SK-N-SH (cell line): Measurements from ENCODE around the gene CCNA2. TPM values are rescaled to one million over a fixed set of nuclear protein-coding genes. Genes with fewer than 3 reads are reported as not detected.

Experiments
- CTCF ChIA-PET: fragments of 300-600, 350-600 bp; formaldehyde crosslinking; extraction: SDS; loops from one replicate; lab custom pipeline; 2021; lab: Yijun Ruan, JAX
- POLR2A ChIA-PET: fragments of 350-600 bp; sonication (Branson Sonifier 250); formaldehyde crosslinking; extraction: SDS; loops from one replicate; lab custom pipeline; 2020; ENCODE audit warnings: antibody characterized with exemption, inconsistent platforms; lab: Yijun Ruan, JAX
- DNase-seq: peaks from one replicate; pipeline ENCODE4 v3.0.0; 2012
- H2AFZ ChIP-seq: fragments of 200-600 bp; sonication (generic); 2 replicates; pipeline ENCODE4 v1.8.1; 2016; ENCODE audit warnings: antibody characterized with exemption, mild to moderate bottlenecking, low read depth
- H3F3A ChIP-seq: fragments of 200-600 bp; sonication (generic); replicated peaks from 2 replicates; pipeline ENCODE3; 2016; ENCODE audit warnings: antibody characterized with exemption, mild to moderate bottlenecking; ENCODE audit not compliant: insufficient read depth
- H3K27ac ChIP-seq, 2 experiments: fragments of 200-500 bp in 1 of 2; fragments of 200-600 bp in 1 of 2; sonication (Bioruptor generic) in 1 of 2; sonication (generic), shearing (Covaris generic) in 1 of 2; 2 replicates each; pipeline versions ENCODE4 v1.5.1 to v1.6.1; 2014 to 2016; ENCODE audit warnings: low read depth in 2 of 2, inconsistent platforms in 1 of 2, low read length in 1 of 2, mild to moderate bottlenecking in 1 of 2, mixed read lengths in 1 of 2
- H3K27me3 ChIP-seq: fragments of 200-600 bp; sonication (generic), shearing (Covaris generic); 2 replicates; pipeline ENCODE4 v1.6.1; 2016; ENCODE audit warnings: mixed run types; ENCODE audit not compliant: insufficient read depth
- H3K36me3 ChIP-seq, 2 experiments: fragments of 200-500 bp in 1 of 2; fragments of 200-600 bp in 1 of 2; sonication (Bioruptor generic) in 1 of 2; sonication (generic) in 1 of 2; replicated peaks in 1 of 2; 2 replicates each; pipeline versions ENCODE3 to v1.5.1; 2014 to 2016; ENCODE audit warnings: low read length in 1 of 2, mild to moderate bottlenecking in 1 of 2; ENCODE audit not compliant: insufficient read depth in 2 of 2, control insufficient read depth in 1 of 2
- H3K4me1 ChIP-seq, 2 experiments: fragments of 200-500 bp in 1 of 2; fragments of 200-600 bp in 1 of 2; sonication (Bioruptor generic) in 1 of 2; sonication (generic), shearing (Covaris generic) in 1 of 2; 2 replicates each; pipeline versions ENCODE4 v1.5.1 to v1.6.1; 2014 to 2016; ENCODE audit warnings: low read depth in 1 of 2, low read length in 1 of 2, mixed run types in 1 of 2; ENCODE audit not compliant: insufficient read depth in 2 of 2, control insufficient read depth in 1 of 2
- H3K4me2 ChIP-seq: fragments of 200-600 bp; sonication (generic), shearing (Covaris generic); 2 replicates; pipeline ENCODE4 v1.6.1; 2017; ENCODE audit warnings: mixed run types
- H3K4me3 ChIP-seq, 2 experiments: fragments of 200-500 bp in 1 of 2; fragments of 200-600 bp in 1 of 2; sonication (Bioruptor generic) in 1 of 2; sonication (generic), shearing (Covaris generic) in 1 of 2; 2 replicates each; pipeline versions ENCODE4 v1.5.1 to v1.8.1; 2014 to 2016; ENCODE audit warnings: low read depth in 2 of 2, inconsistent platforms in 1 of 2, low read length in 1 of 2, mild to moderate bottlenecking in 1 of 2, mixed read lengths in 1 of 2, moderate library complexity in 1 of 2
- H3K79me2 ChIP-seq: fragments of 200-600 bp; sonication (generic); 2 replicates; pipeline ENCODE4 v1.8.1; 2017; ENCODE audit warnings: mild to moderate bottlenecking; ENCODE audit not compliant: insufficient read depth
- H3K9ac ChIP-seq: fragments of 200-600 bp; sonication (generic); 2 replicates; pipeline ENCODE4 v1.6.1; 2017; ENCODE audit warnings: mixed run types
- H3K9me2 ChIP-seq: fragments of 200-600 bp; sonication (generic); 2 replicates; pipeline ENCODE4 v1.6.1; 2017; ENCODE audit warnings: mixed run types
- H3K9me3 ChIP-seq: fragments of 200-600 bp; sonication (generic); 2 replicates; pipeline ENCODE4 v1.6.1; 2017; ENCODE audit warnings: mixed run types, mild to moderate bottlenecking, moderate library complexity
- H4K20me1 ChIP-seq: fragments of 200-600 bp; sonication (generic); 2 replicates; pipeline ENCODE4 v1.6.1; 2017; ENCODE audit warnings: mild to moderate bottlenecking, mixed run types; ENCODE audit not compliant: insufficient read depth
- ELF1 ChIP-seq: IDR thresholded peaks from 2 replicates; pipeline ENCODE4 v1.4.0; 2012
- EZH2phosphoT487 ChIP-seq: fragments of 200-600 bp; sonication (generic); IDR thresholded peaks from 2 replicates; pipeline ENCODE4 v1.6.1; 2017; ENCODE audit warnings: low read depth, mixed run types, mild to moderate bottlenecking, antibody characterized with exemption, moderate library complexity, borderline replicate concordance
- FOSL2 ChIP-seq: IDR thresholded peaks from 2 replicates; pipeline ENCODE4 v1.4.0; 2012; ENCODE audit warnings: low read depth, mild to moderate bottlenecking, moderate library complexity, borderline replicate concordance
- FOXJ3 ChIP-seq: sonication (generic); formaldehyde crosslinking; IDR thresholded peaks from 2 replicates; pipeline ENCODE4 v1.5.1; 2020; ENCODE audit warnings: mild to moderate bottlenecking, missing genetic modification reagents
- FOXM1 ChIP-seq: IDR thresholded peaks from 2 replicates; pipeline ENCODE4 v1.4.0; 2012; ENCODE audit warnings: low read depth, mild to moderate bottlenecking
- GABPA ChIP-seq: IDR thresholded peaks from 2 replicates; pipeline ENCODE4 v1.4.0; 2012; ENCODE audit warnings: low read depth, mild to moderate bottlenecking
- MEF2A ChIP-seq: IDR thresholded peaks from 2 replicates; pipeline ENCODE4 v1.4.0; 2012; ENCODE audit warnings: low read depth, borderline replicate concordance
- MXI1 ChIP-seq: IDR thresholded peaks from 2 replicates; pipeline ENCODE4 v1.6.1; 2012; ENCODE audit warnings: mild to moderate bottlenecking, low read depth, low read length, improper control_type of control experiment
- POLR2AphosphoS5 ChIP-seq: IDR thresholded peaks from 2 replicates; pipeline ENCODE4 v1.6.1; 2012; ENCODE audit warnings: low read depth, low read length
- RAD21 ChIP-seq: IDR thresholded peaks from 2 replicates; pipeline ENCODE4 v1.6.1; 2012; ENCODE audit warnings: mild to moderate bottlenecking, low read length
- RCOR1 ChIP-seq: fragments of 150-350 bp; IDR thresholded peaks from 2 replicates; pipeline ENCODE4 v1.6.1; 2017; ENCODE audit warnings: antibody characterized with exemption, low read length
- REST ChIP-seq: IDR thresholded peaks from 2 replicates; pipeline ENCODE4 v1.6.1; 2012; ENCODE audit warnings: mild to moderate bottlenecking, low read depth, low read length, moderate library complexity
- RXRA ChIP-seq: IDR thresholded peaks from 2 replicates; pipeline ENCODE4 v1.4.0; 2012; ENCODE audit warnings: low read depth, mild to moderate bottlenecking, borderline replicate concordance
- SIN3A ChIP-seq: IDR thresholded peaks from 2 replicates; pipeline ENCODE4 v1.6.1; 2012; ENCODE audit warnings: low read depth, mild to moderate bottlenecking, low read length, moderate library complexity, borderline replicate concordance
- TAF1 ChIP-seq: IDR thresholded peaks from 2 replicates; pipeline ENCODE4 v1.6.1; 2012; ENCODE audit warnings: low read depth, mild to moderate bottlenecking, low read length, moderate library complexity, borderline replicate concordance
- YY1 ChIP-seq: IDR thresholded peaks from 2 replicates; pipeline ENCODE4 v1.4.0; 2012; ENCODE audit warnings: low read depth, mild to moderate bottlenecking
- WGBS: methylation state at CpG from one replicate; pipeline ENCODE4 v1.1.6; 2017; ENCODE audit warnings: low lambda C conversion rate; 5-methylcytosine and 5-hydroxymethylcytosine counted together
- polyA plus RNA-seq, 3 experiments: library from polyadenylated mRNA; depleted of rRNA; stranded (reverse); fragments of >200 nt; gene quantifications; 2 replicates each; pipeline ENCODE4 v1.2.3, GENCODE V29; 2012
- TF ChIP-seq, protein P1 (sequence below): fragments of 150-350 bp; IDR thresholded peaks from 2 replicates; pipeline ENCODE4 v1.6.1; 2017; ENCODE audit warnings: antibody characterized with exemption, low read length, low read depth, borderline replicate concordance
- TF ChIP-seq, protein P2 (sequence below): fragments of 200-600 bp; sonication (generic); IDR thresholded peaks from 2 replicates; pipeline ENCODE4 v1.6.1; 2017; ENCODE audit warnings: antibody characterized with exemption, mild to moderate bottlenecking, moderate library complexity
- TF ChIP-seq, protein P3 (sequence below): IDR thresholded peaks from 2 replicates; pipeline ENCODE4 v1.4.0; 2012; ENCODE audit warnings: low read depth, borderline replicate concordance

CCNA2 gene
- polyA plus RNA-seq, 1 of the 3 experiments (the other 2 are of a cell fraction) = 23.8 TPM

GRCh38 chr4:121823505-121824170 is at the start of gene CCNA2 (continued):
- TF ChIP-seq SIN3A (peak; percentile 100), EZH2phosphoT487 (no peak), RCOR1 (no peak), ELF1 (peak; percentile 49), FOXM1 (peak; percentile 100), MXI1 (peak; percentile 100), FOSL2 (no peak; the same call in 1 of the 2 replicates), YY1 (no peak)
- TF ChIP-seq, protein P1, sequence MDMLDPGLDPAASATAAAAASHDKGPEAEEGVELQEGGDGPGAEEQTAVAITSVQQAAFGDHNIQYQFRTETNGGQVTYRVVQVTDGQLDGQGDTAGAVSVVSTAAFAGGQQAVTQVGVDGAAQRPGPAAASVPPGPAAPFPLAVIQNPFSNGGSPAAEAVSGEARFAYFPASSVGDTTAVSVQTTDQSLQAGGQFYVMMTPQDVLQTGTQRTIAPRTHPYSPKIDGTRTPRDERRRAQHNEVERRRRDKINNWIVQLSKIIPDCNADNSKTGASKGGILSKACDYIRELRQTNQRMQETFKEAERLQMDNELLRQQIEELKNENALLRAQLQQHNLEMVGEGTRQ = no peak
- TF ChIP-seq, protein P2, sequence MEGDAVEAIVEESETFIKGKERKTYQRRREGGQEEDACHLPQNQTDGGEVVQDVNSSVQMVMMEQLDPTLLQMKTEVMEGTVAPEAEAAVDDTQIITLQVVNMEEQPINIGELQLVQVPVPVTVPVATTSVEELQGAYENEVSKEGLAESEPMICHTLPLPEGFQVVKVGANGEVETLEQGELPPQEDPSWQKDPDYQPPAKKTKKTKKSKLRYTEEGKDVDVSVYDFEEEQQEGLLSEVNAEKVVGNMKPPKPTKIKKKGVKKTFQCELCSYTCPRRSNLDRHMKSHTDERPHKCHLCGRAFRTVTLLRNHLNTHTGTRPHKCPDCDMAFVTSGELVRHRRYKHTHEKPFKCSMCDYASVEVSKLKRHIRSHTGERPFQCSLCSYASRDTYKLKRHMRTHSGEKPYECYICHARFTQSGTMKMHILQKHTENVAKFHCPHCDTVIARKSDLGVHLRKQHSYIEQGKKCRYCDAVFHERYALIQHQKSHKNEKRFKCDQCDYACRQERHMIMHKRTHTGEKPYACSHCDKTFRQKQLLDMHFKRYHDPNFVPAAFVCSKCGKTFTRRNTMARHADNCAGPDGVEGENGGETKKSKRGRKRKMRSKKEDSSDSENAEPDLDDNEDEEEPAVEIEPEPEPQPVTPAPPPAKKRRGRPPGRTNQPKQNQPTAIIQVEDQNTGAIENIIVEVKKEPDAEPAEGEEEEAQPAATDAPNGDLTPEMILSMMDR = no peak

DNA sequence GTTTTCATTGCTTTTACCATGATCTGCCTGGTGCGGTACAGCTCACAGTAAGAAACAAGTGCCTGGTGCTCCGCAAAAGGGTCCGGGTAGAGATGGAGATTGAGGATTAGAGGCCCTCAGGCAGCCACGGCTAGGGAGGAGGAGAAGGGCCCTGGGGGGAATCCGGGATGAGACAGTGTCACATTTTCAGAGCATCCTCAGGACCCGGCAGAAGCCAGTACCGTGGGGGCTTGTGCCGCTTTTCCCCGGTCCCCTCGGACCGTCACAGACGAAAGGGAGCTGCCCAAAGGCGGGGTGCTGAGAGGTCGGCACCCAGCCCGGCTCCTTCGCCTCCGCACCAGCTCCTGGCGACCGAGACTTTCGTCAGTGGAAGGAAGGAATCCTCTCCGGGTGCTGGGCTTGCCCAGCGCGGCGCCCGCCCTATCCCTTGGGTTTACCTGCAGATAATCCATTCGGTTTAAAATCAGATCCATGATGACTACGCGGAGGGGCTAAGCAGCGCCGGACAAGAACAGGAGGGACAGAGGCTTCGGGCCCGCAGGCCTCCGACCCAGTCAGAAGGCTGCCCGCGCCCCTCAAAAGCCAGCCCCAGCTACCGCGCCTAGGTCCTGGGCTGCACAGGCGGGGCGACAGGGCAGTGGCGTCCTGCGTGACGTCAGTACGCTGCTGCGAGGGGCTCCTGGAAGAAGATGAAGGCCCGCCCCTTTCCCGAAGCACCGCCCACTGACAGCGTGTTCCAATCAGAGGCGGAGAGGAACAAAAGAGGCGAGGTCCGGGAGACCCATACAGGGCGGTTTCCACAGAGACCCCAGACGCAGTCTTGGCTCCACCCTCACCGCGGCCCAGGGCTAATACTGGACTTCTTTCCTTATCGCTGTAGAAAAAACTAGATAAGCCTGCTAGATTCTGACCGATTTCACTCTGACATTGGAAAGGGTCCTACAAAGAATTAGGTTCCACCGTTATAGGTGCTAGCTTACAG is 46.4 kb upstream of the CCNA2 start, which contains the start of gene BBS7:
Gene BBS7 (minus strand): TSS at position 634 of the 982 bp plus-strand sequence. CDS start 161 bp downstream, at position 473.
- peak within 1 kb of the TSS; percentile 72 for H3K9ac ChIP-seq
- H2AFZ ChIP-seq = peak within 1 kb of the TSS; percentile 89
- peaks cover 3% of the 10 kb centered on the region for H3F3A ChIP-seq
- H3K4me2 ChIP-seq = peak within 1 kb of the TSS; percentile 75
- H3K4me3 ChIP-seq = peak within 1 kb of the TSS; percentile 77 to 82
- no peaks in the 10 kb centered on the region for H4K20me1 ChIP-seq
- H3K4me1 ChIP-seq = peaks cover 0 to 5% of the 10 kb centered on the region in 2 experiments; a peak in 2 of 4 replicates
- ChIA-PET CTCF (interaction anchor here (1.0 to 2.1 kb wide), 2 partner anchors 30 to 44 kb away, joined by 3 to 6 read pairs; no protein-coding TSS in a partner anchor), POLR2A (interaction anchor here (1.5 kb wide), 1 partner anchor 69 kb away, joined by 6 read pairs; the partner anchor contains the start of gene EXOSC9)
- peak within 1 kb of the TSS; percentile 73 to 89 for H3K27ac ChIP-seq
- no peaks in the 10 kb centered on the region for H3K27me3 ChIP-seq
- H3K36me3 ChIP-seq = peaks cover 14 to 29% of the 10 kb centered on the region in 2 experiments
- peaks cover 21% of the 10 kb centered on the region for H3K79me2 ChIP-seq
- under 1% methylated on average over 27 of the region's 58 CpGs for WGBS
- H3K9me3 ChIP-seq = peaks cover 9% of the 10 kb centered on the region; the same call in 1 of the 2 replicates
- peak; percentile 91 for DNase-seq
- no peaks in the 10 kb centered on the region for H3K9me2 ChIP-seq
- no peak for TF ChIP-seq EZH2phosphoT487
- no peak for TF ChIP-seq REST
- TF ChIP-seq MEF2A = no peak
- TF ChIP-seq POLR2AphosphoS5 = peak; percentile 91
- no peak for TF ChIP-seq RXRA
- TF ChIP-seq SIN3A = no peak
- no peak for TF ChIP-seq FOXJ3 (CRISPR knock-in tag)
- TF ChIP-seq RAD21 = no peak
- TF ChIP-seq MXI1 = peak; percentile 63; the same call in 1 of the 2 replicates
- TF ChIP-seq TAF1 = no peak
- no peak for TF ChIP-seq FOSL2
- no peak for TF ChIP-seq GABPA
- TF ChIP-seq, protein P3, sequence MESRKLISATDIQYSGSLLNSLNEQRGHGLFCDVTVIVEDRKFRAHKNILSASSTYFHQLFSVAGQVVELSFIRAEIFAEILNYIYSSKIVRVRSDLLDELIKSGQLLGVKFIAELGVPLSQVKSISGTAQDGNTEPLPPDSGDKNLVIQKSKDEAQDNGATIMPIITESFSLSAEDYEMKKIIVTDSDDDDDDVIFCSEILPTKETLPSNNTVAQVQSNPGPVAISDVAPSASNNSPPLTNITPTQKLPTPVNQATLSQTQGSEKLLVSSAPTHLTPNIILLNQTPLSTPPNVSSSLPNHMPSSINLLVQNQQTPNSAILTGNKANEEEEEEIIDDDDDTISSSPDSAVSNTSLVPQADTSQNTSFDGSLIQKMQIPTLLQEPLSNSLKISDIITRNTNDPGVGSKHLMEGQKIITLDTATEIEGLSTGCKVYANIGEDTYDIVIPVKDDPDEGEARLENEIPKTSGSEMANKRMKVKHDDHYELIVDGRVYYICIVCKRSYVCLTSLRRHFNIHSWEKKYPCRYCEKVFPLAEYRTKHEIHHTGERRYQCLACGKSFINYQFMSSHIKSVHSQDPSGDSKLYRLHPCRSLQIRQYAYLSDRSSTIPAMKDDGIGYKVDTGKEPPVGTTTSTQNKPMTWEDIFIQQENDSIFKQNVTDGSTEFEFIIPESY = no peak
